ENCODE results near the gene RIMS3. TPM values are rescaled to one million over a fixed set of nuclear protein-coding genes. Genes with fewer than 3 reads are reported as not detected.

RIMS3 gene
- total RNA-seq, 1 donor, result 0.86 TPM

GRCh38 chr1:40663324-40664166 is 1.9 kb downstream of the RIMS3 start:
- H3K4me3 ChIP-seq (ENCODE audit: low read depth, low read length), result no peak overlapping the region
- no peak for TF ChIP-seq CTCF (IDR thresholded peaks at IDR 0.05; ENCODE audit: insufficient read depth, low read depth, low read length)
- no peak for DNase-seq (ENCODE audit: low read depth)

- TF ChIP-seq CTCF (IDR thresholded peaks at IDR 0.05; ENCODE audit: insufficient read depth, low read depth, low read length), result no peak
- no peak overlapping the region for H3K4me3 ChIP-seq (ENCODE audit: low read depth, low read length)
- no peak for DNase-seq (ENCODE audit: low read depth)
Observed at GRCh38 chr1:40662864-40663263, 2.6 kb downstream of the RIMS3 start.

- no peak for TF ChIP-seq CTCF (IDR thresholded peaks at IDR 0.05; ENCODE audit: insufficient read depth, low read depth, low read length)
- DNase-seq (ENCODE audit: low read depth), result no peak
- no peak overlapping the region for H3K4me3 ChIP-seq (ENCODE audit: low read depth, low read length)
Observed at GRCh38 chr1:40662151-40662550, 3.3 kb downstream of the RIMS3 start.

GRCh38 chr1:40661678-40662077 is 3.8 kb downstream of the RIMS3 start:
- H3K4me3 ChIP-seq (ENCODE audit: low read depth, low read length), result no peak overlapping the region
- no peak for DNase-seq (ENCODE audit: low read depth)
- no peak for TF ChIP-seq CTCF (IDR thresholded peaks at IDR 0.05; ENCODE audit: insufficient read depth, low read depth, low read length)

- DNase-seq (ENCODE audit: low read depth), result peak; percentile 18
- TF ChIP-seq CTCF (IDR thresholded peaks at IDR 0.05; ENCODE audit: insufficient read depth, low read depth, low read length), result no peak
- H3K4me3 ChIP-seq (ENCODE audit: low read depth, low read length), result no peak overlapping the region
Observed at GRCh38 chr1:40659649-40659947, 5.9 kb downstream of the RIMS3 start.

- DNase-seq (ENCODE audit: low read depth), result peak; percentile 21
- no peak overlapping the region for H3K4me3 ChIP-seq (ENCODE audit: low read depth, low read length)
- TF ChIP-seq CTCF (IDR thresholded peaks at IDR 0.05; ENCODE audit: insufficient read depth, low read depth, low read length), result no peak
Observed at GRCh38 chr1:40658751-40659648, 6.5 kb downstream of the RIMS3 start.
